ENCODE measurements around the gene DHX9. TPM values are rescaled to one million over a fixed set of nuclear protein-coding genes. Genes with fewer than 3 reads are reported as not detected.

The DHX9 gene
- total RNA-seq, 1 donor from 2014 or later = 146 TPM

- H3K4me1 Mint-ChIP-seq (ENCODE audit: unreplicated experiment) = no peaks in the 10 kb centered on the region
- peaks cover 68% of the 10 kb centered on the region for H3K36me3 Mint-ChIP-seq (ENCODE audit: unreplicated experiment)
- TF ChIP-seq CTCF (IDR thresholded peaks at IDR 0.05) = no peak
- H3K27me3 Mint-ChIP-seq (ENCODE audit: unreplicated experiment) = no peaks in the 10 kb centered on the region
- DNase-seq (ENCODE audit: extremely low spot score, unreplicated experiment) = no peak
- H3K27ac Mint-ChIP-seq (ENCODE audit: unreplicated experiment) = peak overlapping the region; percentile 64
- H3K9me3 Mint-ChIP-seq (ENCODE audit: unreplicated experiment) = no peaks in the 10 kb centered on the region
- H3K4me3 Mint-ChIP-seq (ENCODE audit: unreplicated experiment) = no peak overlapping the region
Measured at GRCh38 chr1:182869241-182869666, 30.1 kb downstream of the DHX9 start.

- DNase-seq (ENCODE audit: extremely low spot score, unreplicated experiment) = no peak
- H3K27ac Mint-ChIP-seq (ENCODE audit: unreplicated experiment) = no peak overlapping the region
- no peak for TF ChIP-seq CTCF (IDR thresholded peaks at IDR 0.05)
- H3K4me1 Mint-ChIP-seq (ENCODE audit: unreplicated experiment) = no peaks in the 10 kb centered on the region
- no peaks in the 10 kb centered on the region for H3K27me3 Mint-ChIP-seq (ENCODE audit: unreplicated experiment)
- H3K4me3 Mint-ChIP-seq (ENCODE audit: unreplicated experiment) = no peak overlapping the region
- peaks cover 68% of the 10 kb centered on the region for H3K36me3 Mint-ChIP-seq (ENCODE audit: unreplicated experiment)
- no peaks in the 10 kb centered on the region for H3K9me3 Mint-ChIP-seq (ENCODE audit: unreplicated experiment)
Measured at GRCh38 chr1:182872881-182873280, 33.7 kb downstream of the DHX9 start.

GRCh38 chr1:182875889-182876288 lies 36.7 kb downstream of the DHX9 start:
- no peaks in the 10 kb centered on the region for H3K4me1 Mint-ChIP-seq (ENCODE audit: unreplicated experiment)
- no peaks in the 10 kb centered on the region for H3K9me3 Mint-ChIP-seq (ENCODE audit: unreplicated experiment)
- H3K27ac Mint-ChIP-seq (ENCODE audit: unreplicated experiment) = no peak overlapping the region
- H3K27me3 Mint-ChIP-seq (ENCODE audit: unreplicated experiment) = no peaks in the 10 kb centered on the region
- no peak for TF ChIP-seq CTCF (IDR thresholded peaks at IDR 0.05)
- H3K36me3 Mint-ChIP-seq (ENCODE audit: unreplicated experiment) = peaks cover 84% of the 10 kb centered on the region
- no peak overlapping the region for H3K4me3 Mint-ChIP-seq (ENCODE audit: unreplicated experiment)
- no peak for DNase-seq (ENCODE audit: extremely low spot score, unreplicated experiment)

GRCh38 chr1:182877331-182877730 lies 38.2 kb downstream of the DHX9 start:
- peaks cover 87% of the 10 kb centered on the region for H3K36me3 Mint-ChIP-seq (ENCODE audit: unreplicated experiment)
- no peak for TF ChIP-seq CTCF (IDR thresholded peaks at IDR 0.05)
- H3K27me3 Mint-ChIP-seq (ENCODE audit: unreplicated experiment) = no peaks in the 10 kb centered on the region
- no peaks in the 10 kb centered on the region for H3K9me3 Mint-ChIP-seq (ENCODE audit: unreplicated experiment)
- DNase-seq (ENCODE audit: extremely low spot score, unreplicated experiment) = no peak
- no peaks in the 10 kb centered on the region for H3K4me1 Mint-ChIP-seq (ENCODE audit: unreplicated experiment)
- no peak overlapping the region for H3K4me3 Mint-ChIP-seq (ENCODE audit: unreplicated experiment)
- H3K27ac Mint-ChIP-seq (ENCODE audit: unreplicated experiment) = no peak overlapping the region

- Mint-ChIP-seq H3K4me3 (ENCODE audit: unreplicated experiment) (no peak overlapping the region), H3K36me3 (ENCODE audit: unreplicated experiment) (peaks cover 90% of the 10 kb centered on the region), H3K4me1 (ENCODE audit: unreplicated experiment) (no peaks in the 10 kb centered on the region), H3K27ac (ENCODE audit: unreplicated experiment) (no peak overlapping the region), H3K27me3 (ENCODE audit: unreplicated experiment) (no peaks in the 10 kb centered on the region), H3K9me3 (ENCODE audit: unreplicated experiment) (no peaks in the 10 kb centered on the region)
- no peak for TF ChIP-seq CTCF (IDR thresholded peaks at IDR 0.05)
- no peak for DNase-seq (ENCODE audit: extremely low spot score, unreplicated experiment)
Measured at GRCh38 chr1:182877842-182878241, 38.7 kb downstream of the DHX9 start.
